Purkinje cell (primary cell): ENCODE results near the gene SLC5A3. TPM values are rescaled to one million over a fixed set of nuclear protein-coding genes. Genes with fewer than 3 reads are reported as not detected.

Experiments used
- polyA plus RNA-seq: library from polyadenylated mRNA; unstranded; fragments of >200 nt; fragmentation: Nextera tagmentation; gene quantifications from 2 replicates; pipeline ENCODE4 v1.2.1, GENCODE V29; 2014

Gene SLC5A3
- polyA plus RNA-seq = 16.8 and 21.2 TPM in 2 replicates

GRCh38 chr21:34073032-34073748 lies at the start of gene SLC5A3, which contains the start of gene MRPS6:
SLC5A3 (plus strand) TSS chr21:34073578; CDS start chr21:34095199, 21,621 bp downstream.
MRPS6 (plus strand) TSS chr21:34073578; CDS start chr21:34073701, 123 bp downstream.

Other genes with a start within 250 kb of the SLC5A3 start
- 1,205 and 1,278 TPM in 2 replicates for gene ATP5PO, start 157.8 kb upstream of the SLC5A3 start, polyA plus RNA-seq
- 121 and 151 TPM in 2 replicates for gene MRPS6, start within 50 bp of the SLC5A3 start, polyA plus RNA-seq